Caco-2 (cell line): ENCODE results near the gene ZBTB7B. TPM values are rescaled to one million over a fixed set of nuclear protein-coding genes. Genes with fewer than 3 reads are reported as not detected.

ENCODE experiments used
- BruUV-seq: library from RNA; stranded (reverse); fragments of 400-500 nt; replicated peaks from 2 replicates; lab custom pipeline; 2021; lab: Mats Ljungman, UMichigan
- CTCF ChIA-PET: fragments of 300-600 bp; sonication (Branson Sonifier 250); formaldehyde crosslinking; loops from one replicate; lab custom pipeline; 2022; ENCODE audit warnings: antibody characterized with exemption; lab: Charles Lee
- POLR2A ChIA-PET: fragments of 300-600 bp; sonication (Branson Sonifier 250); formaldehyde crosslinking; loops from one replicate; lab custom pipeline; 2022; ENCODE audit warnings: antibody characterized with exemption; lab: Charles Lee
- DNase-seq, 2 experiments: peaks; one replicate each; pipeline versions ENCODE4 v3.0.0 to v3.0.0-alpha.2; 2020 to 2022
- H3K27me3 ChIP-seq: replicated peaks from 2 replicates; pipeline ENCODE4 v1.6.0; 2011; ENCODE audit warnings: low read length; ENCODE audit not compliant: control insufficient read depth, insufficient read depth
- H3K36me3 ChIP-seq: 2 replicates; pipeline ENCODE4 v1.5.1; 2011; ENCODE audit warnings: low read length; ENCODE audit not compliant: control insufficient read depth, insufficient read depth
- H3K4me1 ChIP-seq: fragments of 250-450 bp; sonication (Bioruptor Pico); 2 replicates; pipeline ENCODE4 v1.5.1; 2020; ENCODE audit warnings: mild to moderate bottlenecking
- H3K4me3 ChIP-seq: 2 replicates; pipeline ENCODE4 v1.5.1; 2011; ENCODE audit warnings: low read depth, mild to moderate bottlenecking, control low read depth, low read length
- H3K9me3 ChIP-seq: fragments of 250-450 bp; sonication (Bioruptor Pico); 2 replicates; pipeline ENCODE4 v1.5.1; 2020; ENCODE audit warnings: mild to moderate bottlenecking, moderate library complexity
- H3K27ac Mint-ChIP-seq: one replicate; pipeline ENCODE4 v1.8.0; 2022; ENCODE audit warnings: mixed read lengths; ENCODE audit not compliant: unreplicated experiment
- H3K27me3 Mint-ChIP-seq: one replicate; pipeline ENCODE4 v1.8.0; 2022; ENCODE audit warnings: mixed read lengths; ENCODE audit not compliant: insufficient read depth, unreplicated experiment
- H3K36me3 Mint-ChIP-seq: one replicate; pipeline ENCODE4 v1.8.0; 2022; ENCODE audit warnings: mild to moderate bottlenecking, mixed read lengths; ENCODE audit not compliant: insufficient read depth, unreplicated experiment
- H3K4me1 Mint-ChIP-seq: one replicate; pipeline ENCODE4 v1.8.0; 2022; ENCODE audit warnings: low read depth, mixed read lengths; ENCODE audit not compliant: unreplicated experiment
- H3K4me3 Mint-ChIP-seq: one replicate; pipeline ENCODE4 v1.8.0; 2022; ENCODE audit warnings: mild to moderate bottlenecking, moderate library complexity, mixed read lengths; ENCODE audit not compliant: unreplicated experiment
- H3K9me3 Mint-ChIP-seq: one replicate; pipeline ENCODE4 v1.8.0; 2022; ENCODE audit warnings: mixed read lengths; ENCODE audit not compliant: unreplicated experiment
- CTCF ChIP-seq, 2 experiments: fragments of 200-600 bp in 1 of 2; IDR thresholded peaks; 1 replicate in 1 of 2; 2 replicates in 1 of 2; pipeline versions ENCODE4 v1.5.1 to v1.8.0; 2011 to 2022; ENCODE audit warnings: antibody characterized with exemption in 1 of 2, control low read depth in 1 of 2, inconsistent platforms in 1 of 2, low read depth in 1 of 2, low read length in 1 of 2, mild to moderate bottlenecking in 1 of 2, moderate library complexity in 1 of 2; ENCODE audit not compliant: insufficient read depth in 1 of 2, severe bottlenecking in 1 of 2, unreplicated experiment in 1 of 2
- intact Hi-C: fragments of 100-400 bp; cut with micrococcal nuclease; formaldehyde crosslinking; loops from one replicate; pipeline ENCODE4 v1.10.0; 2022; ENCODE audit not compliant: unreplicated experiment
- total RNA-seq: library from RNA; stranded (reverse); gene quantifications from 2 replicates; pipeline ENCODE4 v1.2.3, GENCODE V29; 2022

Gene ZBTB7B
- total RNA-seq, 1 experiment from 2014 or later, result 46.8 TPM

GRCh38 chr1:155017041-155017945 lies 14.7 kb downstream of the ZBTB7B start:
- POLR2A ChIA-PET, result interaction anchor here (0.7 to 1.5 kb wide), 7 partner anchors 9 to 177 kb away, joined by 3 to 5 read pairs (median 4); partner anchors contain the start of genes ADAM15 and PMVK
- intact Hi-C loops, result loop anchor here (1.0 to 2.0 kb wide), 3 partner anchors 15 to 45 kb away; partner anchors contain the start of genes ADAM15 and ZBTB7B
- H3K36me3 ChIP-seq, result peaks cover 1% of the 10 kb centered on the region
- Mint-ChIP-seq H3K9me3 (no peaks in the 10 kb centered on the region), H3K27me3 (no peaks in the 10 kb centered on the region), H3K4me1 (peaks cover 38% of the 10 kb centered on the region), H3K27ac (peak overlapping the region; percentile 76), H3K36me3 (peaks cover 68% of the 10 kb centered on the region), H3K4me3 (peak overlapping the region; percentile 56)
- H3K9me3 ChIP-seq, result no peaks in the 10 kb centered on the region
- peak; percentile 99 to 100 for TF ChIP-seq CTCF (IDR thresholded peaks at IDR 0.05; ENCODE audit: insufficient read depth in 1 of 2, low read depth in 1 of 2, low read length in 1 of 2, severe bottlenecking in 1 of 2, unreplicated experiment in 1 of 2)
- peak; percentile 97 to 98 for DNase-seq
- peak overlapping the region; percentile 6; the same call in 1 of the 2 replicates for H3K4me3 ChIP-seq
- CTCF ChIA-PET, result interaction anchor here (0.5 to 2.4 kb wide), 29 partner anchors 9 to 409 kb away, joined by 3 to 43 read pairs (median 6); partner anchors contain the start of genes ADAM15, ADAR, DCST1 and DCST2
- H3K4me1 ChIP-seq, result peaks cover 20% of the 10 kb centered on the region
- TSS peak; percentile 97 for BruUV-seq
- no peaks in the 10 kb centered on the region for H3K27me3 ChIP-seq

GRCh38 chr1:155017946-155018316 lies 15.3 kb downstream of the ZBTB7B start:
- peaks cover 42% of the 10 kb centered on the region for H3K4me1 Mint-ChIP-seq
- H3K27me3 Mint-ChIP-seq, result no peaks in the 10 kb centered on the region
- 0 out of 2 replicates have a peak overlapping the region, but pooled peaks have one; percentile 6 for H3K4me3 ChIP-seq
- peaks cover 66% of the 10 kb centered on the region for H3K36me3 Mint-ChIP-seq
- peak overlapping the region; percentile 68 for H3K27ac Mint-ChIP-seq
- no peaks in the 10 kb centered on the region for H3K9me3 Mint-ChIP-seq
- ChIA-PET CTCF (interaction anchor here (0.5 to 2.4 kb wide), 25 partner anchors 8 to 410 kb away, joined by 3 to 43 read pairs (median 6); partner anchors contain the start of genes ADAM15, ADAR, DCST1 and DCST2), POLR2A (interaction anchor here (0.9 to 1.5 kb wide), 3 partner anchors 11 to 33 kb away, joined by 4 to 5 read pairs (median 5); partner anchors contain the start of gene ADAM15)
- no peaks in the 10 kb centered on the region for H3K27me3 ChIP-seq
- no peak for DNase-seq
- BruUV-seq, result no TSS peak
- TF ChIP-seq CTCF (IDR thresholded peaks at IDR 0.05; ENCODE audit: insufficient read depth in 1 of 2, low read depth in 1 of 2, low read length in 1 of 2, severe bottlenecking in 1 of 2, unreplicated experiment in 1 of 2), result no peak
- no peaks in the 10 kb centered on the region for H3K9me3 ChIP-seq
- peak overlapping the region; percentile 56 for H3K4me3 Mint-ChIP-seq
- H3K4me1 ChIP-seq, result peaks cover 22% of the 10 kb centered on the region
- peaks cover 1% of the 10 kb centered on the region for H3K36me3 ChIP-seq
- intact Hi-C loops, result loop anchor here (1.0 to 2.0 kb wide), 3 partner anchors 16 to 46 kb away; partner anchors contain the start of genes ADAM15 and ZBTB7B
